Caco-2 (cell line): Measurements from ENCODE around the gene EPYC. TPM values are rescaled to one million over a fixed set of nuclear protein-coding genes. Genes with fewer than 3 reads are reported as not detected.

Experiments
- BruUV-seq: library from RNA; stranded (reverse); fragments of 400-500 nt; replicated peaks from 2 replicates; lab custom pipeline; 2021; lab: Mats Ljungman, UMichigan
- CTCF ChIA-PET: fragments of 300-600 bp; sonication (Branson Sonifier 250); formaldehyde crosslinking; loops from one replicate; lab custom pipeline; 2022; ENCODE audit warnings: antibody characterized with exemption; lab: Charles Lee
- POLR2A ChIA-PET: fragments of 300-600 bp; sonication (Branson Sonifier 250); formaldehyde crosslinking; loops from one replicate; lab custom pipeline; 2022; ENCODE audit warnings: antibody characterized with exemption; lab: Charles Lee
- DNase-seq, 2 experiments: peaks; one replicate each; pipeline versions ENCODE4 v3.0.0 to v3.0.0-alpha.2; 2020 to 2022
- H3K27me3 ChIP-seq: replicated peaks from 2 replicates; pipeline ENCODE4 v1.6.0; 2011; ENCODE audit warnings: low read length; ENCODE audit not compliant: control insufficient read depth, insufficient read depth
- H3K36me3 ChIP-seq: 2 replicates; pipeline ENCODE4 v1.5.1; 2011; ENCODE audit warnings: low read length; ENCODE audit not compliant: control insufficient read depth, insufficient read depth
- H3K4me1 ChIP-seq: fragments of 250-450 bp; sonication (Bioruptor Pico); 2 replicates; pipeline ENCODE4 v1.5.1; 2020; ENCODE audit warnings: mild to moderate bottlenecking
- H3K4me3 ChIP-seq: 2 replicates; pipeline ENCODE4 v1.5.1; 2011; ENCODE audit warnings: low read depth, mild to moderate bottlenecking, control low read depth, low read length
- H3K9me3 ChIP-seq: fragments of 250-450 bp; sonication (Bioruptor Pico); 2 replicates; pipeline ENCODE4 v1.5.1; 2020; ENCODE audit warnings: mild to moderate bottlenecking, moderate library complexity
- H3K27ac Mint-ChIP-seq: one replicate; pipeline ENCODE4 v1.8.0; 2022; ENCODE audit warnings: mixed read lengths; ENCODE audit not compliant: unreplicated experiment
- H3K27me3 Mint-ChIP-seq: one replicate; pipeline ENCODE4 v1.8.0; 2022; ENCODE audit warnings: mixed read lengths; ENCODE audit not compliant: insufficient read depth, unreplicated experiment
- H3K36me3 Mint-ChIP-seq: one replicate; pipeline ENCODE4 v1.8.0; 2022; ENCODE audit warnings: mild to moderate bottlenecking, mixed read lengths; ENCODE audit not compliant: insufficient read depth, unreplicated experiment
- H3K4me1 Mint-ChIP-seq: one replicate; pipeline ENCODE4 v1.8.0; 2022; ENCODE audit warnings: low read depth, mixed read lengths; ENCODE audit not compliant: unreplicated experiment
- H3K4me3 Mint-ChIP-seq: one replicate; pipeline ENCODE4 v1.8.0; 2022; ENCODE audit warnings: mild to moderate bottlenecking, moderate library complexity, mixed read lengths; ENCODE audit not compliant: unreplicated experiment
- H3K9me3 Mint-ChIP-seq: one replicate; pipeline ENCODE4 v1.8.0; 2022; ENCODE audit warnings: mixed read lengths; ENCODE audit not compliant: unreplicated experiment
- intact Hi-C: fragments of 100-400 bp; cut with micrococcal nuclease; formaldehyde crosslinking; loops from one replicate; pipeline ENCODE4 v1.10.0; 2022; ENCODE audit not compliant: unreplicated experiment
- total RNA-seq: library from RNA; stranded (reverse); gene quantifications from 2 replicates; pipeline ENCODE4 v1.2.3, GENCODE V29; 2022
- TF ChIP-seq, protein P1 (sequence below), 2 experiments: fragments of 200-600 bp in 1 of 2; IDR thresholded peaks; 1 replicate in 1 of 2; 2 replicates in 1 of 2; pipeline versions ENCODE4 v1.5.1 to v1.8.0; 2011 to 2022; ENCODE audit warnings: antibody characterized with exemption in 1 of 2, control low read depth in 1 of 2, inconsistent platforms in 1 of 2, low read depth in 1 of 2, low read length in 1 of 2, mild to moderate bottlenecking in 1 of 2, moderate library complexity in 1 of 2; ENCODE audit not compliant: insufficient read depth in 1 of 2, severe bottlenecking in 1 of 2, unreplicated experiment in 1 of 2

The EPYC gene
- total RNA-seq, 1 experiment from 2014 or later = not detected

DNA sequence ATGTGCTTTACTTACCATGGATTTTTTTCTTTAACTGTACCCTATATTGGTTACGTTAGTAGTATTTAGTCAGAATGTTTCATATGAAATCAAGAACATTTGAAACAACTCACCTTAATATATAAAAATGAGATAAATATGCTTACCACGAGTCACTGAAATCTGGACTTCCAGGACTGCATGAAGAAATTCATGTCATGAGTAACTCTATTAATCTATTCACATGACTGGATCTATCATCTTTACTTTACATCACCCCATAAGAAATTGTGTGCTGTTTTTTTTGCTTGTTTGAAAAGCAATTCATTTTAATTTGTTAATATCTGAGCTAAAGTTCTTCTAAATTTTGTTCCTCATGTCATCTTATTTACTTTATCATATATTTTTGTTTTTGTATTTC is 5.2 kb downstream of the EPYC start:
- no peak for DNase-seq
- no peaks in the 10 kb centered on the region for H3K27me3 ChIP-seq
- CTCF ChIA-PET = no interaction called here
- H3K36me3 Mint-ChIP-seq = no peaks in the 10 kb centered on the region
- H3K4me3 Mint-ChIP-seq = no peak overlapping the region
- POLR2A ChIA-PET = no interaction called here
- no peaks in the 10 kb centered on the region for H3K4me1 ChIP-seq
- no peaks in the 10 kb centered on the region for H3K9me3 ChIP-seq
- H3K36me3 ChIP-seq = no peaks in the 10 kb centered on the region
- H3K27me3 Mint-ChIP-seq = peaks cover 3% of the 10 kb centered on the region
- intact Hi-C loops = no loop called here
- BruUV-seq = no TSS peak
- peaks cover 5% of the 10 kb centered on the region for H3K4me1 Mint-ChIP-seq
- H3K27ac Mint-ChIP-seq = no peak overlapping the region
- no peak overlapping the region for H3K4me3 ChIP-seq
- H3K9me3 Mint-ChIP-seq = no peaks in the 10 kb centered on the region
- TF ChIP-seq, protein P1, sequence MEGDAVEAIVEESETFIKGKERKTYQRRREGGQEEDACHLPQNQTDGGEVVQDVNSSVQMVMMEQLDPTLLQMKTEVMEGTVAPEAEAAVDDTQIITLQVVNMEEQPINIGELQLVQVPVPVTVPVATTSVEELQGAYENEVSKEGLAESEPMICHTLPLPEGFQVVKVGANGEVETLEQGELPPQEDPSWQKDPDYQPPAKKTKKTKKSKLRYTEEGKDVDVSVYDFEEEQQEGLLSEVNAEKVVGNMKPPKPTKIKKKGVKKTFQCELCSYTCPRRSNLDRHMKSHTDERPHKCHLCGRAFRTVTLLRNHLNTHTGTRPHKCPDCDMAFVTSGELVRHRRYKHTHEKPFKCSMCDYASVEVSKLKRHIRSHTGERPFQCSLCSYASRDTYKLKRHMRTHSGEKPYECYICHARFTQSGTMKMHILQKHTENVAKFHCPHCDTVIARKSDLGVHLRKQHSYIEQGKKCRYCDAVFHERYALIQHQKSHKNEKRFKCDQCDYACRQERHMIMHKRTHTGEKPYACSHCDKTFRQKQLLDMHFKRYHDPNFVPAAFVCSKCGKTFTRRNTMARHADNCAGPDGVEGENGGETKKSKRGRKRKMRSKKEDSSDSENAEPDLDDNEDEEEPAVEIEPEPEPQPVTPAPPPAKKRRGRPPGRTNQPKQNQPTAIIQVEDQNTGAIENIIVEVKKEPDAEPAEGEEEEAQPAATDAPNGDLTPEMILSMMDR (IDR thresholded peaks at IDR 0.05; ENCODE audit: insufficient read depth in 1 of 2, low read depth in 1 of 2, low read length in 1 of 2, severe bottlenecking in 1 of 2, unreplicated experiment in 1 of 2) = no peak

DNA sequence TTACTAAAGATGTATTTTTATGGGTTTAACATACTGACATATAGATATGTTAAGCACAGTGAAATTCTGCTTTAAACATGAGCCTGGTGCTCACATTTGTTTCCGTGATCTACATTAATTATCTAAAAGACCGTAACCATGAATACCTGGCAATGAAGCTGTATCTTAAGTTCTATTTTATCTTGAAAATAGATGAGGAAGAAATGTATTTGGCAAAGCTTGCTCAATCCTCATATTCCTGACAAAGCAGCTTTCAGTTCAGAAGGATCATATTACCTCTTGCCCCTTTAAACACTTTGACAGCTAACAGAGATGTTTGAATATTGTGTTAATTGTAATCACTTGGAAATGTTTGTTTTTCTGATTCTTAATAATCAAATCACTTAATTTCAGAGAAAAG is 9.8 kb downstream of the EPYC start:
- intact Hi-C loops = no loop called here
- CTCF ChIA-PET = no interaction called here
- DNase-seq = no peak
- Mint-ChIP-seq H3K27ac (no peak overlapping the region), H3K4me1 (no peaks in the 10 kb centered on the region), H3K36me3 (no peaks in the 10 kb centered on the region), H3K9me3 (no peaks in the 10 kb centered on the region), H3K4me3 (no peak overlapping the region), H3K27me3 (no peaks in the 10 kb centered on the region)
- TF ChIP-seq, protein P1 (IDR thresholded peaks at IDR 0.05; ENCODE audit: insufficient read depth in 1 of 2, low read depth in 1 of 2, low read length in 1 of 2, severe bottlenecking in 1 of 2, unreplicated experiment in 1 of 2) = no peak
- no peaks in the 10 kb centered on the region for H3K27me3 ChIP-seq
- H3K4me3 ChIP-seq = no peak overlapping the region
- POLR2A ChIA-PET = no interaction called here
- no peaks in the 10 kb centered on the region for H3K9me3 ChIP-seq
- no peaks in the 10 kb centered on the region for H3K36me3 ChIP-seq
- no TSS peak for BruUV-seq
- H3K4me1 ChIP-seq = no peaks in the 10 kb centered on the region

DNA sequence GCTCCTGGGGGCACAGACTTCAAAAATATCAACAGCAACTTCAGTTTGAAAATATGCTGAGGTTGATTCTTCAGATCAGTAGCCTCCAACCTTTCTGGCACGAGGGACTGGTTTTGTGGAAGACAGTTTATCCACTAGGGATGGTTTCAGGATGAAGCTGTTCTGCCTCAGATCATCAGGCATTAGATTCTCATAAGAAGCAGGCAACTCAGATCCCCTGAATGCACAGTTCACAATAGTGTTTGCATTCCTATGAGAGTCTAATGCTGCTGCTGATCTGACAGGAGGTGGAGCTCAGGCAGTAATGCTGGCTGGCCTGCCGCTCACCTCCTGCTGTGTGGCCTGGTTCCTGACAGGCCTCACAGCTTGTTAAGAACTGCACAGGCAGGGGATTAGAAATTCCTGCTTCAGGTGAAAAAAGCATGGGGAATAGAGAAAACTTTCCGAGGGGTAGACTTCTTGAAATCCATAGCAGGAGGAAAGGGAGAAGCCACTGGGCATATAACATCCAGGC is 12.8 kb downstream of the EPYC start:
- no peak for DNase-seq
- BruUV-seq = no TSS peak
- Histone ChIP-seq H3K4me3 (no peak overlapping the region), H3K27me3 (no peaks in the 10 kb centered on the region), H3K36me3 (no peaks in the 10 kb centered on the region), H3K9me3 (no peaks in the 10 kb centered on the region), H3K4me1 (peaks cover 5% of the 10 kb centered on the region; the same call in 1 of the 2 replicates)
- ChIA-PET POLR2A (no interaction called here), CTCF (no interaction called here)
- H3K27ac Mint-ChIP-seq = no peak overlapping the region
- no peaks in the 10 kb centered on the region for H3K36me3 Mint-ChIP-seq
- intact Hi-C loops = no loop called here
- H3K9me3 Mint-ChIP-seq = no peaks in the 10 kb centered on the region
- peaks cover 4% of the 10 kb centered on the region for H3K4me1 Mint-ChIP-seq
- no peaks in the 10 kb centered on the region for H3K27me3 Mint-ChIP-seq
- no peak overlapping the region for H3K4me3 Mint-ChIP-seq
- TF ChIP-seq, protein P1 (IDR thresholded peaks at IDR 0.05; ENCODE audit: insufficient read depth in 1 of 2, low read depth in 1 of 2, low read length in 1 of 2, severe bottlenecking in 1 of 2, unreplicated experiment in 1 of 2) = no peak
